Measurements from ENCODE around the gene GSTM2. TPM values are rescaled to one million over a fixed set of nuclear protein-coding genes. Genes with fewer than 3 reads are reported as not detected.
"Not testable (repeated sequence)": the region's sequence is repeated elsewhere in the genome, so short reads cannot be mapped to it uniquely, and the experiment has no call there.

The GSTM2 gene
- total RNA-seq, 1 experiment from 2014 or later = 18.4 TPM

GRCh38 chr1:109673861-109674260, 6.0 kb downstream of the GSTM2 start:
- DNase-seq (ENCODE audit: low read depth) = not testable (repeated sequence)

- not testable (repeated sequence) for DNase-seq (ENCODE audit: low read depth)
Measured at GRCh38 chr1:109676683-109677381, 9.0 kb downstream of the GSTM2 start.

- DNase-seq (ENCODE audit: low read depth) = no peak
Measured at GRCh38 chr1:109677459-109677858, 9.6 kb downstream of the GSTM2 start.

- not testable (repeated sequence) for DNase-seq (ENCODE audit: low read depth)
Measured at GRCh38 chr1:109678637-109679036, 10.8 kb downstream of the GSTM2 start.

- DNase-seq (ENCODE audit: low read depth) = not testable (repeated sequence)
Measured at GRCh38 chr1:109684777-109685176, 16.9 kb downstream of the GSTM2 start.

GRCh38 chr1:109685399-109685798, 17.5 kb downstream of the GSTM2 start:
- DNase-seq (ENCODE audit: low read depth) = not testable (repeated sequence)

- DNase-seq (ENCODE audit: low read depth) = not testable (repeated sequence)
Measured at GRCh38 chr1:109685890-109686289, 18.0 kb downstream of the GSTM2 start.

- not testable (repeated sequence) for DNase-seq (ENCODE audit: low read depth)
Measured at GRCh38 chr1:109687109-109687508, 19.3 kb downstream of the GSTM2 start.

GRCh38 chr1:109687641-109688499, 20.0 kb downstream of the GSTM2 start, which contains the start of gene GSTM1:
TSS of gene GSTM1 (plus strand) at chr1:109687817. CDS start at chr1:109687874, 57 bp downstream.
- peak; percentile 4 for DNase-seq (ENCODE audit: low read depth)

GRCh38 chr1:109689844-109690405, 22.1 kb downstream of the GSTM2 start:
- no peak for DNase-seq (ENCODE audit: low read depth)

- no peak for DNase-seq (ENCODE audit: low read depth)
Measured at GRCh38 chr1:109691759-109692158, 23.9 kb downstream of the GSTM2 start.

GRCh38 chr1:109694400-109694799, 26.5 kb downstream of the GSTM2 start:
- DNase-seq (ENCODE audit: low read depth) = not testable (repeated sequence)

GRCh38 chr1:109695138-109695537, 27.3 kb downstream of the GSTM2 start:
- not testable (repeated sequence) for DNase-seq (ENCODE audit: low read depth)

- no peak for DNase-seq (ENCODE audit: low read depth)
Measured at GRCh38 chr1:109697066-109697465, 29.2 kb downstream of the GSTM2 start.

- DNase-seq (ENCODE audit: low read depth) = not testable (repeated sequence)
Measured at GRCh38 chr1:109697861-109698260, 30.0 kb downstream of the GSTM2 start.

- DNase-seq (ENCODE audit: low read depth) = not testable (repeated sequence)
Measured at GRCh38 chr1:109702940-109703339, 35.1 kb downstream of the GSTM2 start.

GRCh38 chr1:109704173-109704572, 36.3 kb downstream of the GSTM2 start:
- no peak for DNase-seq (ENCODE audit: low read depth)

GRCh38 chr1:109705411-109705810, 37.6 kb downstream of the GSTM2 start:
- no peak for DNase-seq (ENCODE audit: low read depth)

- not testable (repeated sequence) for DNase-seq (ENCODE audit: low read depth)
Measured at GRCh38 chr1:109708949-109709348, 41.1 kb downstream of the GSTM2 start.

- DNase-seq (ENCODE audit: low read depth) = not testable (repeated sequence)
Measured at GRCh38 chr1:109709822-109710221, 42.0 kb downstream of the GSTM2 start.

GRCh38 chr1:109711593-109712320, 43.9 kb downstream of the GSTM2 start, which contains the start of gene GSTM5:
TSS of gene GSTM5 (plus strand) at chr1:109712251. CDS start at chr1:109712313, 62 bp downstream.
- not testable (repeated sequence) for DNase-seq (ENCODE audit: low read depth)

All from LHCN-M2 (cell line).